ENCODE results near the gene FBXL20.
A peak's percentile ranks its signal among the peaks of the same experiment; 100 is the strongest.

DNA sequence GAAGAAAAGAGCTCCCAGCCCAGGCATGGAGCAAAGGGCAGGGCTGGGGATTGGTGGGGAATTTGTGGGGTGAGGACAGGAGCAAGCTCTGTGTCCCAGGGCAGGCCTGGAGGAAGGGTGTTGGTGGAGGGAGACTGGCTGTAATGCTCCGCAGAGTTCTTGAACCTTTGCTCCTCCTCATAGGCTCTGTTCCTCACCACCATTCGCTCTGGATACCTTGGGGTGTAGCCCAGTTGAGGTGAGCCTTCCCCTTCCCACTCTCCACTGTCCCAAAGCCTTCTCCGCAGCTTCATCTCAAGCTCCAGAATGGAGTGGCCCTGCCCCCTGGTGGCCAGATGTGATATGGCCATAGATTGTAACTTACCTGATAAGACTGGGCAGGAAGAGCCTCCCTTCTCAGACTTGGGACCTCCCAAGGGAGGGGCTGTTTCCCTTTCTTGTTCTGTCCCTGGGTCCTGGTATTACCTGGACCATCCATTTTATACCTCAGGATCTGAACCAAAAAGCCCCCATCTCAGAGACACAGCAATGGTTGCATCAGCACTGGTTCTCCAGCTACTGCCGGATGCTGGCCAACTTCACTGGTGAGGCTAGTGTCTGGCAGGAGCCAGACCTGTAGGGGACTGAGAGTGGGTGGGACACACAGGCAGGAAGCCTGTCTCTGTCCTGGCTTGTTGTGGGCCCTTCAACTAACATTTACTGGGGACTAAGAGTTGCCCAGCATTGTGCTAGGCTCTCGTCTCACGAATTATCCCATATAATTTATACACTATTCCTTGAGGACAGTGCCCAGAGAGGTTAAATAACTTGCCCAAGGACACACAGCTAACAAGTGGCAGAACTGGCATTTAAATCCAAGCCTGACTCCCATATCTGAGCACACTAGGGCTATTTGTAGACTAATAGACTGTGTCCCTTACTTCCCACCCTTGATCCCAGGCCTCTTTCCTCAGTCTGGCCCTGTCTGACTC is 156.5 kb downstream of the FBXL20 start:
- TF ChIP-seq CHD2 (IDR thresholded peaks at IDR 0.05; ENCODE audit: borderline replicate concordance, low read depth, low read length) (no peak), ZNF274 (IDR thresholded peaks at IDR 0.05; ENCODE audit: insufficient read depth, insufficient read length) (no peak), ATF3 (IDR thresholded peaks at IDR 0.05; ENCODE audit: borderline replicate concordance, extremely low read depth, low read depth, low read length) (no peak), YY1 (IDR thresholded peaks at IDR 0.05; ENCODE audit: low read depth, low read length) (peak; percentile 50; the same call in 1 of the 2 replicates)
- TF ChIP-seq, protein P1, sequence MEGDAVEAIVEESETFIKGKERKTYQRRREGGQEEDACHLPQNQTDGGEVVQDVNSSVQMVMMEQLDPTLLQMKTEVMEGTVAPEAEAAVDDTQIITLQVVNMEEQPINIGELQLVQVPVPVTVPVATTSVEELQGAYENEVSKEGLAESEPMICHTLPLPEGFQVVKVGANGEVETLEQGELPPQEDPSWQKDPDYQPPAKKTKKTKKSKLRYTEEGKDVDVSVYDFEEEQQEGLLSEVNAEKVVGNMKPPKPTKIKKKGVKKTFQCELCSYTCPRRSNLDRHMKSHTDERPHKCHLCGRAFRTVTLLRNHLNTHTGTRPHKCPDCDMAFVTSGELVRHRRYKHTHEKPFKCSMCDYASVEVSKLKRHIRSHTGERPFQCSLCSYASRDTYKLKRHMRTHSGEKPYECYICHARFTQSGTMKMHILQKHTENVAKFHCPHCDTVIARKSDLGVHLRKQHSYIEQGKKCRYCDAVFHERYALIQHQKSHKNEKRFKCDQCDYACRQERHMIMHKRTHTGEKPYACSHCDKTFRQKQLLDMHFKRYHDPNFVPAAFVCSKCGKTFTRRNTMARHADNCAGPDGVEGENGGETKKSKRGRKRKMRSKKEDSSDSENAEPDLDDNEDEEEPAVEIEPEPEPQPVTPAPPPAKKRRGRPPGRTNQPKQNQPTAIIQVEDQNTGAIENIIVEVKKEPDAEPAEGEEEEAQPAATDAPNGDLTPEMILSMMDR (IDR thresholded peaks at IDR 0.05 in 2 of 3, conservative IDR thresholded peaks at IDR 0.05 in 1 of 3; ENCODE audit: control insufficient read depth in 2 of 3, extremely low read depth in 1 of 3, insufficient read depth in 1 of 3, low read depth in 3 of 3, low read length in 3 of 3), result peak; percentile 90 to 97 (median 94); a peak in 5 of 6 replicates
- TF ChIP-seq, protein P2, sequence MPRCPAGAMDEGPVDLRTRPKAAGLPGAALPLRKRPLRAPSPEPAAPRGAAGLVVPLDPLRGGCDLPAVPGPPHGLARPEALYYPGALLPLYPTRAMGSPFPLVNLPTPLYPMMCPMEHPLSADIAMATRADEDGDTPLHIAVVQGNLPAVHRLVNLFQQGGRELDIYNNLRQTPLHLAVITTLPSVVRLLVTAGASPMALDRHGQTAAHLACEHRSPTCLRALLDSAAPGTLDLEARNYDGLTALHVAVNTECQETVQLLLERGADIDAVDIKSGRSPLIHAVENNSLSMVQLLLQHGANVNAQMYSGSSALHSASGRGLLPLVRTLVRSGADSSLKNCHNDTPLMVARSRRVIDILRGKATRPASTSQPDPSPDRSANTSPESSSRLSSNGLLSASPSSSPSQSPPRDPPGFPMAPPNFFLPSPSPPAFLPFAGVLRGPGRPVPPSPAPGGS (IDR thresholded peaks at IDR 0.05; ENCODE audit: borderline replicate concordance, insufficient read depth, low read depth, low read length, poor library complexity, severe bottlenecking), result no peak

All from GM12878 (cell line).